Ascending aorta (tissue), 2 donors: Measurements from ENCODE around the gene MTFMT. TPM values are rescaled to one million over a fixed set of nuclear protein-coding genes. Genes with fewer than 3 reads are reported as not detected.

Source experiments
- DNase-seq, 2 donors: peaks; one replicate each; pipeline ENCODE4 v3.0.0-alpha.2; 2019; ENCODE audit warnings: low spot score in 2 of 2
- H3K27ac ChIP-seq, 2 donors: fragments of 200-600 bp; sonication (generic); one replicate each; pipeline ENCODE4 v1.5.1; 2016 to 2017; ENCODE audit warnings: mild to moderate bottlenecking in 1 of 2
- H3K27me3 ChIP-seq: fragments of 200-600 bp; sonication (generic); one replicate; pipeline ENCODE4 v1.5.1; 2017
- H3K36me3 ChIP-seq, 2 donors: fragments of 200-600 bp; sonication (generic); one replicate each; pipeline ENCODE4 v1.5.1; 2016
- H3K4me1 ChIP-seq, 2 donors: fragments of 200-600 bp; sonication (generic); one replicate each; pipeline ENCODE4 v1.5.1; 2016 to 2017; ENCODE audit warnings: mild to moderate bottlenecking in 1 of 2
- H3K4me3 ChIP-seq, 2 donors: fragments of 200-600 bp; sonication (generic); one replicate each; pipeline ENCODE4 v1.5.1; 2016 to 2017; ENCODE audit warnings: mild to moderate bottlenecking in 1 of 2
- H3K9me3 ChIP-seq, 2 donors: fragments of 200-600 bp; sonication (generic); one replicate each; pipeline ENCODE4 v1.5.1; 2016
- intact Hi-C: fragments of 100-400 bp; cut with DNase I; formaldehyde crosslinking; loops from one replicate; pipeline ENCODE4 v1.15.1; 2023
- total RNA-seq: library from RNA; depleted of rRNA; stranded (reverse); fragments of >200 nt; gene quantifications from one replicate; pipeline ENCODE4 v1.1.0, GENCODE V29; 2016
- TF ChIP-seq, protein P1 (sequence below), 3 experiments: fragments of 200-600 bp in 2 of 3; fragments of 450-650 bp in 1 of 3; sonication (generic) in 2 of 3; IDR thresholded peaks; one replicate each; pipeline ENCODE4 v1.5.1; 2016 to 2019; ENCODE audit warnings: antibody characterized with exemption in 3 of 3, mild to moderate bottlenecking in 1 of 3, moderate library complexity in 1 of 3

The MTFMT gene
- total RNA-seq, 1 donor from 2014 or later: 54.7 TPM

GRCh38 chr15:64979252-64979710 lies 50.2 kb downstream of the MTFMT start:
- Histone ChIP-seq H3K36me3 (peaks cover 34 to 53% of the 10 kb centered on the region in 2 donors), H3K27ac (no peak overlapping the region), H3K27me3 (no peaks in the 10 kb centered on the region), H3K4me3 (no peak overlapping the region), H3K4me1 (no peaks in the 10 kb centered on the region), H3K9me3 (no peaks in the 10 kb centered on the region)
- intact Hi-C loops: no loop called here
- DNase-seq: no peak
- TF ChIP-seq, protein P1, sequence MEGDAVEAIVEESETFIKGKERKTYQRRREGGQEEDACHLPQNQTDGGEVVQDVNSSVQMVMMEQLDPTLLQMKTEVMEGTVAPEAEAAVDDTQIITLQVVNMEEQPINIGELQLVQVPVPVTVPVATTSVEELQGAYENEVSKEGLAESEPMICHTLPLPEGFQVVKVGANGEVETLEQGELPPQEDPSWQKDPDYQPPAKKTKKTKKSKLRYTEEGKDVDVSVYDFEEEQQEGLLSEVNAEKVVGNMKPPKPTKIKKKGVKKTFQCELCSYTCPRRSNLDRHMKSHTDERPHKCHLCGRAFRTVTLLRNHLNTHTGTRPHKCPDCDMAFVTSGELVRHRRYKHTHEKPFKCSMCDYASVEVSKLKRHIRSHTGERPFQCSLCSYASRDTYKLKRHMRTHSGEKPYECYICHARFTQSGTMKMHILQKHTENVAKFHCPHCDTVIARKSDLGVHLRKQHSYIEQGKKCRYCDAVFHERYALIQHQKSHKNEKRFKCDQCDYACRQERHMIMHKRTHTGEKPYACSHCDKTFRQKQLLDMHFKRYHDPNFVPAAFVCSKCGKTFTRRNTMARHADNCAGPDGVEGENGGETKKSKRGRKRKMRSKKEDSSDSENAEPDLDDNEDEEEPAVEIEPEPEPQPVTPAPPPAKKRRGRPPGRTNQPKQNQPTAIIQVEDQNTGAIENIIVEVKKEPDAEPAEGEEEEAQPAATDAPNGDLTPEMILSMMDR (IDR thresholded peaks at IDR 0.05): no peak

GRCh38 chr15:64975390-64975789 lies 54.0 kb downstream of the MTFMT start:
- Histone ChIP-seq H3K4me1 (no peaks in the 10 kb centered on the region), H3K4me3 (no peak overlapping the region), H3K27ac (no peak overlapping the region), H3K36me3 (peaks cover 69 to 82% of the 10 kb centered on the region in 2 donors), H3K9me3 (no peaks in the 10 kb centered on the region), H3K27me3 (no peaks in the 10 kb centered on the region)
- intact Hi-C loops: no loop called here
- no peak for DNase-seq
- TF ChIP-seq, protein P1 (IDR thresholded peaks at IDR 0.05): no peak

DNA sequence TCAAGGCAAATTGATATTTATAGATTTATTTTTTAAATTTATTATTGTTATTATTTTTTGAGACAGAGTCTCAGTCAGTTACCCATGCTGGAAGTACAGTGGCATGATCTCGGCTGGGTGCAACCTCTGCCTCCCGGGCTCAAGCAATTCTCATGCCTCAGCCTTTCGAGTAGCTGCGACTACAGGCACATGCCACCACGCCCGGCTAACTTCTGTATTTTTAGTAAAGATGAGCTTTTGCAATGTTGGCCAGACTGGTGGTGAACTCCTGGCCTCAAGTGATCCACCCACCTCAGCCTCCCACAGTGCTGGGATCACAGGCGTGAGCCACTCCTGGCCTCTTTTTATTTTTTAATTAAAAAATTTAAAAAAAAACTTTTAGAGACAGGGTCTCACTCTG lies 58.7 kb downstream of the MTFMT start:
- no peaks in the 10 kb centered on the region for H3K9me3 ChIP-seq
- TF ChIP-seq, protein P1 (IDR thresholded peaks at IDR 0.05): no peak
- no peaks in the 10 kb centered on the region for H3K27me3 ChIP-seq
- DNase-seq: no peak
- no peak overlapping the region for H3K27ac ChIP-seq
- intact Hi-C loops: no loop called here
- H3K4me1 ChIP-seq: no peaks in the 10 kb centered on the region
- peaks cover 68 to 74% of the 10 kb centered on the region in 2 donors for H3K36me3 ChIP-seq
- H3K4me3 ChIP-seq: no peak overlapping the region

GRCh38 chr15:64969401-64969800 lies 60.0 kb downstream of the MTFMT start:
- TF ChIP-seq, protein P1 (IDR thresholded peaks at IDR 0.05): no peak
- Histone ChIP-seq H3K4me3 (no peak overlapping the region), H3K4me1 (no peaks in the 10 kb centered on the region), H3K9me3 (no peaks in the 10 kb centered on the region), H3K27ac (no peak overlapping the region), H3K36me3 (peaks cover 67 to 79% of the 10 kb centered on the region in 2 donors), H3K27me3 (no peaks in the 10 kb centered on the region)
- intact Hi-C loops: no loop called here
- DNase-seq: no peak

DNA sequence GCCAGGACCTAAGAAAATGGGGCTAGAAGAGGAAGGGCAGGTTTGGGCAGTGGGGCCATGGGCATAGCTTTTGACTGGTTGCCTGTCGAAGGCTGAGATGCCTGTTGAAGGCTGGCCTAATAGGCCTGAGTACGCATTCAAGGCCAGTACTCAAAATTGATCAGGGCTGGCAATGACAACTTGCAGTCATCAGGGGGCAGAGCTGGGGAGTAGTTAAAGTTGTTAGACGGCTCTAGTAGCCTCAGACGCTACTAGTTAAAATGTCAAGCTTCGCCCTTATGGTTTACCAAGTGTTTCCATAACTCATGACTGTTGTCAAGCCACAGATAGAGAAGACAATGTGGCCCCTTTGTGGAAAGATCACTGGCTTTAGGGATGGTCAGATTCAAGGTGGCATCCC lies 68.4 kb downstream of the MTFMT start:
- no peak for DNase-seq
- intact Hi-C loops: no loop called here
- Histone ChIP-seq H3K9me3 (no peaks in the 10 kb centered on the region), H3K4me3 (no peak overlapping the region), H3K27me3 (no peaks in the 10 kb centered on the region), H3K4me1 (no peaks in the 10 kb centered on the region), H3K36me3 (peaks cover 72 to 86% of the 10 kb centered on the region in 2 donors), H3K27ac (no peak overlapping the region)
- TF ChIP-seq, protein P1 (IDR thresholded peaks at IDR 0.05): no peak

- intact Hi-C loops: no loop called here
- Histone ChIP-seq H3K36me3 (peaks cover 67 to 91% of the 10 kb centered on the region in 2 donors), H3K27ac (no peak overlapping the region), H3K4me1 (no peaks in the 10 kb centered on the region), H3K4me3 (no peak overlapping the region), H3K27me3 (no peaks in the 10 kb centered on the region), H3K9me3 (no peaks in the 10 kb centered on the region)
- no peak for DNase-seq
- TF ChIP-seq, protein P1 (IDR thresholded peaks at IDR 0.05): no peak
Observed at GRCh38 chr15:64960153-64960552, 69.3 kb downstream of the MTFMT start.
